Activated CD4-positive, alpha-beta T cell treated with anti-CD3 and anti-CD28 coated beads, Interleukin-2, Interleukin-6, amounts not matched to agents 100 ng/mL and 50 ng/mL, durations not matched to agents 16 hours and 8 hours (primary cell): ENCODE measurements around the gene TBATA.

Source experiments
- DNase-seq: peaks from one replicate; pipeline ENCODE4 v3.0.0-alpha.2; 2020

TBATA gene

DNA sequence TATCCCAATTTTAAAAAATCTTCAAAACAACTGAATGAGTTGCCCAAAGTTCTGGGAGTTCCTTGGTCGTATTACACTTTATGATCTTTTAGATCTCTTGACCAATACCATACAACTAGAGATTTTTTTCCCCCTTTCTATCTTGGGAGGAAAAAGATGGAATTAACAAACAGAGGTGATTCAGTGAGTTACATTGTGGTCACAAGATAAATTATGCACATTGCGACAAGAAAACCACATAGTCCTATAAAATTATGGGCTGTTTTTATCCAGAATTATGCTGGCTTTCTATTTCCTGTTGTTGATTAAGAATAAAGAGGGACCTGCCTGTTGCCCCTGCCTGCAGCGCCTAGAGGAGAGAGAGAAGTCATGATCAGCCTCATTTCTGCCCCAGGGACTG, 22.4 kb upstream of the TBATA start:
- no peak for DNase-seq

DNA sequence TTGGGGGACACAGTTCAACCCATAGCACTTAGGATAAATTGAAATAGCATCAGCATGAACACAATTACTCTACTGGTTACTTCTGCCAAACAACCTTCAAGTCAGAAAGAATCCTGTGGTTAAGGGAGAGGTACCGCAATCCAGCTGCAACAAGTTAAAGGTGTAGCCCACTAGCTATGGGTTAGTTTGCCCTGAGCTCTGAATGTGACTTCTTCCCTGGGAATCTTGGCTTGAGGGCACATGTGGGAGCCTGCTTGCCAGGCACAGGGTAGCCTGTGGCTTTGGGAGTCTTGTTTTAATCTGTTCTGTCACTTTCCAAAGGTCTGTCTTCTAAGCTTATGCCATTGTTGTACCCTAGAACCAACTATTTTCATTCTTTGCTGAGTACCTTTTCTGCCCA, 21.7 kb upstream of the TBATA start:
- no peak for DNase-seq

DNA sequence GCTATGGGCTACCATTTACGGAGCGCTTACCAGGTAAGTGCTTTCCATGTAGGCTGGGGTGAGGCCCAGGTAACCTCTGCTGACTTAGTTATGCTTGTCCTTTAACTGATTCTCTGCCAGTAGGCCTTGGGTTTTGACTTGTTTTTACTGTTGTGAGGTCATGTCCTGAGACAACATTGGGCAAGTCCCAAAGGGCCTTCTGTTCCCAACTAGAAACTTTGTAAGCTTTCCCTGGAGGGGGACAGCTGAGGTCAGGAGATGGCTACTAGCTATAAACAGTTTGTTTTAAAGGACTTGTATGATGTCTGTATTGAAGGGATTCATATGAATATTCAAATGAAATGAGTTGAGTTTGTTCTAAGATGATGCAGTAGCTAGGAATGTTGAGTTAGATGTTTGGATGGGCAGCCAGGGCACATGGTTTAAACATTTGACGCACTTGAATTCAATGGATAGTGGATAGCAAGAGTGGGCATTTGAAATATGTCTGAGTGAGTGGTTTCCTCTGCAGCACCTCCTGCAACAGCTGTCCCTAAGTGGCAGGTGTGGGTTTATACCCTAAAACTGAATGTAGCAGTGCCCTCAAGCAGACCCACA, 20.5 kb upstream of the TBATA start:
- no peak for DNase-seq

DNA sequence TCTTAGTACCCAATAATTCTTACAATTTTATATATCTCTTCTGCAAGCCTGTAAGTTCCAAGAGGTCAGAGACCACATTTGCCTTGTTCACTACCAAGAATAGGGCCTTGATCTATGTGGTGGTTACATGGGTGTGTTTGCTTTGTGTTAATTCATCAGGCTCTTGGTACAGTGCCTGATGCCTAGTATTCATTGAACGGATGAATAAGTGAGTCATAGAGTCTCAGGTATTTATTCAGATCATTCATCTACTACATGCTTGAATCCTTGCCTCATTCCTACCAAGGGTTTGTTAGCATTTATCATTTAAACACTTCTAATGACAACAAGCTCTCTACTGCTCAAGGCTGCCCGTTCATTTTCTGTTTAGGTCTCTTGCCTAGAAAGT, 19.2 kb upstream of the TBATA start:
- DNase-seq: no peak

DNA sequence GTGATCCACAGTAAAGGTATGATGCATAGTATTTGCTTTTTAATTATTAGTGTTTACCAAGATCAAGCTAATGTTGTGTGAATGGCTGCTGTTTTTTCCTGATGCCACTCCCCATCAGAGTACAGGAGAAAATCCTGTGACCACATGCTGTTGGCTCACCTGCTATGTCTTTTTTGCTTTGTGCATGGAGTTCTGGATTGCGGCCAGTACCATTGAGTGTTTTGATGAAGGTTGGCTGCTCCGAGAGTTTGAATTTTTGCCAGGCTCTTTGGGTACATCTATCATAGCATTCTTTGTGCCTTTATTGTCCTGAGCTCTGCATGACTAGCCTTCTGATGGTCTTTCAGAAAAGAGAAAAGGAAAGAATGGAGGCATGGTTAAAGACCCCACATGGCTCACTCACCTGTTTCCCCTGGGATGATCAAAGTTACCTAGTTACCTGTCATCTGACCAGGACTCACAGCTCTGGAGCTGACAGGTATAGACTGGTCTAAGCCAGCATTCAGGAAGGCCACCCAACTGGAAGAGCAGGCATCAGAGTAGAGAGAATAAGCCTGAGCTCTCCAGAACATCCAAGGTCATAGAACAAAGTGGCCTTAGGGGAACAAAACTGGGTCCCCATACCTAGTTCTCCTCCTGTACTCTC, 18.7 kb upstream of the TBATA start:
- DNase-seq: no peak

DNA sequence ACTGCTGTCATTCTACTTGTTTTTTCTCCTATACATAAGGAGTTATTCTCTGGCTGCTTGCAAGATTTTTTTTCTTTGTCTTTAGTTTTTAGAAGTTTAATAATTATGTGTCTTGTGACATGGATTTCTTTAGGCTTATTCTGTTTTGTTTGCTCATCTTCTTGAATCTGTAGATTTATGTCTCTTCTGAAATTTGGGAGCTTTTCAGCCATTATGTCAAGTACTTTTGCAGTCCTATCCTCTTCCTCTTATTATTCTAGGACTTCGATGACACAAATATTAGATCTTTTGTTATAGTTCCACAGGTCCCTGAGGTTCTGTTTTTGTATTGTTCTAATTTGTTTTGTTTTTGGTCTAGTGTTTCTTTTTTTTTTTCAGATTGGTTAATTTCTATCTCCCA, 16.7 kb upstream of the TBATA start:
- no peak for DNase-seq

DNA sequence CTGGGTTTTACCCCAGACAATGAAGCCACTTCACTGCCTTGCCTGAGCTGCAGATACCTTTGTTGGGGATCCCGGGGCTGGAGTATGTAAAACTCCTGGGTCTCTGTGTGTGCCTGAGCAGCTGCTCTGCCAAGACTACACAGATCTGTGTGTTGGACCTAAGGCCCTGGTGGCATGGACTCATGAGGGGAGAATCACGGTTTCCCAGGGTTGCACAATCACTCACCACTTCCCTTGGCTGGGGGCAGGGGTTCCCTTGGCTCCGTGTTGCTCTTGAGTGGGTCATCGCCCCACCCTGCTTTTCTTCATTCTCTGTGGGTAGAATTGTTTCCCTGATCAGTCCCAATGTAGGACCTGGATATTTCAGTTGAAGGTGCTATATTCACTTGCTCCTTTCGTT, 13.9 kb upstream of the TBATA start:
- no peak for DNase-seq

DNA sequence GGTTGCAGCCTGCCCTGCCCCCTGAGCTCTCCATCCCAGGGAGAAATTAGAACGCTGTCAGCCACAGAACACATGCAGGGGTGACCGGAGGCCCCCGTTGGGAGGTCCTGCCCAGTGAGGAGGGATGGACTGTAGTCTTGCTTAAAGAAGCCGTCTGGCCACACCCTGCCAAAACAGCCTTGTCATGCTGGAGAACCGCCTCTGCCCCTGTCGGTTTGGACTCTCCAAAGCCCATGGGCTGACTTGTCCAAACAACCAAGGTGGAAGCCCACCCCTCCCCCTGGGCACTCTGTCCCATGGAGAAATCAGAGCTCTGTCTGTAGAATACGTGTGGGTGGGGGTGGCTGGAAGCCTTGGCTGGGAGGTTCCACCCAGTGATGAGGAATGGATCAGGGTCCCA, 12.7 kb upstream of the TBATA start:
- no peak for DNase-seq

DNA sequence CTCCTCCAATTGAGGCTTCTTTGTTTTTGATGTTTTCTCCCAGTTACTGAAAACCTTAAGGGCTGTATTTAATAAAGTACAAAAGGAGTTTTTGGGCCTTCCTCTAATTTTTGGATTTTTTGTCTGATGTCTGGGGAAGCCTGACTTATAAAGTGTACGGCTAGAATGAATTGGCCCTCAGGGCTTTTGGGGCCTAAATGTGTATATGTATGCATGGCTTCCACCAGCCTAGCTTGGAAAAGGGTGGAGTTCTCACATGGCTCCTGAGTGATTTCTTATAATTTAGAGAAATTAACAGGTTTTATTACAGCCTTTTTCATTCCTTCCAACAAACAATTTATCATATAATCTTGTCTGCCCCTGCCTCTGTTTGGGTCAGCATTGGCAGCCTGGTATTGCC, 10.4 kb upstream of the TBATA start:
- DNase-seq: no peak

DNA sequence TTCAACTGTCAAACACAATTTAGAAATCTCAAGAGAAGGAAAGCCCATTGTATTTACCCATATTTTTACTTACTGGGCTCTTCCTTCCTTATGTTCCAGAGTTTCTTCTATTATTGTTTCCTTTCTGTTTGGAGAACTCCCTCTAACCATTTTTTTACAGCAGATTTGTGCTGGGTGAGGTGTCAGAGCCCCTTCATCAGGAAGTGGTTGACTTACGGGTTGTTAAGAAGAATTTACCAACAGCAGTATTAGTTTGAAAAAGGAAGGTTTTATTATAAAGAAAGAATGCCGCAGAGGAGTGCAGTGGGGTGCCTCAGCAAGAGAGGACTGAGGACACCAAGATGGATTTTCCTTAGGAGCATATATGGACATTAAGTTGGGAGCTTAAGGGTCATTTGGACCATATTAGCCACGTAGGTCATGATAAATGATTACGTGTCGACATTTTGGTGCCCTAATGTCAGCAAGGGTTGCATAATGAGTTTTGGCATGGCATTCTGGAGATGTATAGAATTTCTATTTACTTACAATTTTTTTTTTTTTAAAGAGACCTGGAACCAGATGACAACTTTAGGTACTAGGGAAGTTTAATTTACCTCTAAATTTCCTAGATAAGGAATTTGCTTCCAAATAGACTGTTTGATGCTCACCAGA, 6.3 kb upstream of the TBATA start:
- DNase-seq: no peak

DNA sequence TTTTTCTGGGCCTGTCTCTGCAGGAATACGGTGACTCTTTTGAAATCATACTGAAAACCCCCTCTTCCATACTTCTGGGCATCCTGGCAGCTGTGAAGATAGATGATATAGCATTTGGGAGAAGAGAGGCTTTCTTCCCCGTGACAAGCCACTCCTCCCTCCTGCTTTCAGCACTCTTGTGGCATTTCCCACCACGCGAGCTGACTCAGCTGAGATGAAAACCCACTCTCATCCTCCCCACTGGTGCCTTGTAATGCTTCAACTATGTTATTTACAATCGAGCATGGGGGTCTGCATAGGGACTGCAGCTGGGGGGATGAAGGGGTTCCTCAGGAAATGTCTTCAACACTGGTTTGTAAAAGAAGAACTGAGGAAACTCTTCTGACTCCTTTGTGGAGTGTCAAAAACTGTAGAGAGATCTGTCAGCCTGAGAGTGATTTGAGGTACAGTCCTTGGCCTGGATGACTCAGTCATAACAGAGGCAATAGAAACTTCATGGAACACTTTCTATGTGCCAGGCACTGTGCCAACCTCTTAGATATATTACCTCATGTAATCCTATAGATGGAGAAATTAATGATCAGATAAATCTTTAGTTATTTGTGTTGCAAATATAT, 1.7 kb upstream of the TBATA start:
- peak; percentile 25 for DNase-seq

DNA sequence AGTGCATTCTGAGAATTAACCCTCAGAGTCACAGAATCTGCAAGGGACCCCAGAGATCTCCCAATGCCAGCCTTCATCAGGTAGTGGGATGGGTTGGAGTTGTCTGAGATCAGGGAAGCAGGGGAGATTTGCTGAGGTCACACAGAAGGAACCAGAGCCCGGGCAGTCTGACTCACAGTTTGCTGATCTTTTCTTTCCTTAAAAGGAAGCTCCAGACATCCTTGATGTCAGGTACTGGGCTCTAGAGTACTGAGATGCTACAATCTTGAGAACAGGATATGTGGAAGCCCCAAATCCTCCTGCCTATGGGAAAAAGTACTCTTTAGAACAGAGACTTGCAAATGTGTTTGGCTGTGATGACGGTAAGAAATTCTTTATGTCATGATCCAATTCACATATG, 706 bp downstream of the TBATA start:
- DNase-seq: no peak

DNA sequence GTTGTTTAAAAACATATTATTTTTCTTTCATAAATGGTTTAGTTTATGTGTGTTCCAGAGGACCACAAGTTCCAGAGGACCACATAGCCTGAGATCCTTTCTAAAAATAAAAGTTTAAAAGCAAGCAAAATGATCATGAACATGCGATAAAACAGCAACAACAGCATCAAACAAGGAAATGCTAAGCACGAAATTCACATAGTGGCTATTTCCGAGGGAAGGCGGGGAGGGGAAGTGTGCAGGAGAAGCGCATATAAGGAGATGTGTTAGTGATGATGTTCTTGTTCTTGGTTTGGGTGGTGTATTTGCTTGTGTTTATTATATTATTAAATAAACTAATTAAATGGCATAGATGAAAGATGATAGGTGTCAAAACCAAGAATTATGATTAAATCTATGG, 1.2 kb downstream of the TBATA start:
- no peak for DNase-seq

DNA sequence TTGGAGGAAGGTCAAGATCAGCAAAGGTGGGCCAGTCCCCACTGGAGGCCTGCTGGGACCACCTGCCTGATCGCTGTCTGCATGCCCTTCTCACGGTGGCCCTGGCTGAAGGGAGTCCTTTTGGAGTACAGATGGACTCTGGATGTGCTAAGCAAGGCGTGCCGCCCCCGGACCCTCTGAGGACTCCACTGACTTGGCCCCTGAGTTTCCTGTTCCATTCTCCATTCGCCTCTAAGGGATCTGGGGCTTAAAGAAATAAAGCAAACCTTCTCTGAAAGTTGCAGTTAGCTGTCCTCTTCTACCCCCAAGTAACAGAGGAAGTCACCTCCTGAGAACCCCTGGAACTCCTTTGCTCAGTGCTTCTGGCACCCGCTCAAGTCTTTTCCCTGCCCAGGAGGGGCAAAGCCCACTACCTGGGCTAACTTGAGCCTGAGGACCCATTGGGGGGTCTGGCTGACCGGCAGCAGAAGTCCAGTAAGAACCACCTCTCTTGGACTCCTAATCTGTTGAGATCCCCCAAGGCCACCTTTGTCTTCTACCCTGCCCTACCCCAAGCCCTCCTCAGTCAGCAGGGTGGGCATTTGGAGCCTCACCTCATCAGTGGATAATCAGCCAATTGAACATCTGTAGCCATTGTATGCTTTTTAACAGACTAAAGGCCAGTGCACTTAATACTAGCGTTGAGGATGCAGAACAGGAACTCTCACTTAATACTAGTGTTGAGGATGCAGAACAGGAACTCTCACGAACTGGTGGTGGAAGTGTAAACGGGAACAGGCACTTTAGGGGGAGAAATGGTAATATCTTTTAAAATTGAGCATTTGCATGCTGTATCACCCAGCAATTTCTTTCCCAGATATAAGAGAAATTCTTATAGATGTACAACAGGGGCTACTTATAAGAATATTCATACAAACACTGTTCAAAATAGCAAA, 2.2 kb downstream of the TBATA start:
- DNase-seq: no peak

DNA sequence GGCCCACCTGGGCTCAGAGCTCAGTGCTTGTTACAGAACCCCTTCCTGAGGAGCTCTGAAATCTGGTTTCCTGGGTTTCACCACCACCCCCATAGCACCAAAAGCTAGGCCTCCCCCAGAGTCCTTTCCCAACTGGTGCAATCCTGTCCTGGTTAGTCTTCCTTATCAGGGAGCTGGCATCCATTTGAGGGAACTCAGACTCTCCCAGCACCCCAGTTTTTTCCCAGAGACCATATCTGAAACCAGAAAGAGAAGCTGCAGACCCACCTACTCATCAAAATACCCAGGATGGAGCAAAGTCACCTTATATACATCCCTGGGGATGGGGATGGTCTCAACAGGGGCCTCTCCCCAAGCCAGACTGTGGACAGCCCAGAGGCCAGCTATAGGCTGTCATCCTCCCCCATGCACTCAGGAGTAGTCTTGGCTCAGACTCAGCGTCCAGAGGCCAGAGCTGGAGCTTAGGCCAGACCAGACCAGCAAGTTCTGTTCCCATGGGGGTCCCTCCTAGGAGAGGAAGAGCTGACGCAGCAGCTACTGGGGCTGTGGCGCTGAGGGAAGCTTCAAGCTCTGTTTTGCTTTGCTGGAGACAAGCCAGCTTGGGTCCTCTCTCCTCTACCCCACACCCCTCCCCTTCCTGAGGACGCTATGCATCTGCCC, 3.0 kb downstream of the TBATA start:
- DNase-seq: no peak

DNA sequence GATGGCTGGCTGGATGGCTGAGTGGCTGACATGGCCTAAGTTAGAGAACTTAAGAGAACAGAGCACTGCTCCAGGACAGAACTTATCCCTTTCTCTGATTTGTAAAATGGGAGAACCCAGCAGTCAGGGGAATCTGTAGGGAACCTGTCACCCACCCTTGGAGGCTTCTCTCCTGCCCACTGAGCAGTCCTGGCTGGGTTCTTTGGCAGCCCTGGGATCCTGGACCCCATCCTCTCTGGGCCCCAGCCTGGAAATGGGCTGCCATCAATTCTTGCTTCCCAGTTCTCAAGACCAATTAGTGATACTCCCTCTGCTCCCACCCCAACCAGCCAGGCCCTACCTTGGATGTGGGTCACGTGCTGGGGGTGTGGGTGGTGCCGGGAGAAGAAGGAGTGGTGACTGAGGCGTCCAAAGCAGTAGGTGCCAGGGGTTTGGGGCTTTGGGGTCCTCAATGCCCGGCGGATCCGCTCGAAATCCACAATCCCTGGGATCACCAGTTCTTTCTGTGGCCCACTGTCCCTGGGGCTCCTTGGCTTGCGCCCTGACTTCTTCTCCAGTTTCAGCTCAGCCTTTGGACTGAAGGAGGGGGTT, 3.6 kb downstream of the TBATA start:
- DNase-seq: no peak

DNA sequence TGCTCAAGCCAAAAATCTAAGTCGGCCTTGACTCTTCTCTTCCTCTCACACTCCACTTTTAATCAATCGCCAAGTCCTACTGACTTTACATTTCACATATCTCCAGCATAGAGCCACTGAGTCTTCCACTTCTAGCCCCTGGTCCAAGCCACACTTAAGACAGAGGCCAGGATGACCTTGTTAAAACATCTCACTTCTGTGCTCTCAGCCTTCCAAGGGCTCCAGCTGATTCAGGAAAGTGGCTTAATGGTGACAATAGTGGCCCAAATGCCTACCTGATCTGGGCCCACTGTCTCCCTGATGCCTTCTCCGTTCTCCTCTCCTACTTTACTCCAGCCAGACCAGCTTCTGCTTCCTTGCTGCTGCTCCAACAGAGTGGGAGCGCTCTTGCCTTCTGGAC, 4.4 kb downstream of the TBATA start:
- DNase-seq: no peak

DNA sequence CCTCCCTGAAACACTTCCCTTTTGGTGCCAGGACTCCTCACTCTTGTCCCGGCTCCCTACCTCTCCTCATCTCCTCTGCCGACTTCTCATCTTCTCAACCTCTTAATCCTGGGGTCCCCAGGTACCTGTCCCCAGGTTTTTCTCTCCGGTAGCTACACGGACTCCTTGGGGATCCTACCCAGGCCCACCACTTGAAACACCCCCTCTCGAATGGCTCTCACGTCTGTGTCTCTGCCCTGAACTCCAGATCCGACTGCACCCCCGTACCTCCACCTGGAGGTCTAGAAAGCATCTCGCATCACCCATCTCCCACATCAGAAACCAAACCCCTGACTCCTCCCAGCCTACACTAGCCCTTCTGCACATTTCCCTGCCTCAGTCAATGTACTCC, 4.8 kb downstream of the TBATA start:
- DNase-seq: no peak

DNA sequence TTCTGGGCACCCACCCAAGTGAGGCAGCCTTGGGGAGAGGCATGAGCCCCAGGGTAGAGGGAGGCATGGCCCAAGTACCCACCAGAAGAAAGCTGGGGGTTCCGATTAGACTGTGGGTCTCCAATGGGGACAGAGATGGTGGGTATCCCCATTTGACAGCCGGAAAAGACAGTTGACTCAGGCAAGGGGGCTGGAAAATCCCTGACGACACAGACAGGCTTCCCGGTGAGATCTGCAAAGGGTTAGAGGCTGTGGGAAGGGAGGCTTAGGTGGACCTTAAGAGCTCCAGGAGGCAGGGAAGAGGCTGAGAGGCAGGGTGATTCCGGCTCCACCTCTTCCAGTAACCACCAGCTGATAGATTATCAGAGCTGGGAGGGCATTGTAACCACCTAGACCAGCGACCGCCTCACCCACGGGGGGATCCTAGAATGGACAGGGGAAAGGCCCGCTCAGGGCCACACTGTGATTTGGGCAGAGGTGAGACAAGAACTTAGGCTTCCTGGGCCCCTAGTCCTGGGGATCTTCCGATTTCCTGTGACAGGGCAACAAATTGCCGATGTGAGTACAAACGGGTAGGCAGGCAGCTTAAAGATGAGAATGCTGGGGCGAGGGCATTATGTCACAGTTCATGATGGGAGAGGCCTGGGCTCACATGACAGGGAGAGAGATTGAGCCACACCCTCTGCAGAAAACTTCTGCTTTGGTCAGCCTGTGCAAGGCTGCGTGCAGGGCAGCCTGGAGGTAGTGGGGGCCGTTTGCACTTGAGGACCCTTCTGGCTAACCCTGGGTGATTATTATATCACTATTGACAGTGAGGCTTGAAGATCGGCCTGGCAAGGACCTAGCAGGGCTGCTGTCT, 5.4 kb downstream of the TBATA start:
- DNase-seq: no peak

DNA sequence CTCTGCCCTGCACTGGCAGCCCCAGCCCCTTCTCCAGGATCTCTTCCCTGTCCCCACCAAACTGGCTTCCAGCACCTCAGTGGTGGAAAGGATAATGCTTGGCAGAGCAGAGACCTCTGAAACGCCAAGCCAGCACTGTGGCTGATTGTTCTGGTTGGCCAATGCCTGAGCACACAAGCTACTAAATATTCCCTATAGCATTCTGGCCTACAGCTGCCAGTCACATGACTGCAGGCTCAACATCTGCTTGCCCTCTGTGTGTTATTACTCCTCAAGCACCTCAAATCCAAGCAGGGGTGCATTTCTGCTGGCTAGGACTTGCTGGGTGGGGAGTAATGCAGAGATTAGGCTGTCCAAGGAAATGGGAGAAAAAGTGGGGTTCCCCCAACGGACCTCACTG, 6.1 kb downstream of the TBATA start:
- no peak for DNase-seq

DNA sequence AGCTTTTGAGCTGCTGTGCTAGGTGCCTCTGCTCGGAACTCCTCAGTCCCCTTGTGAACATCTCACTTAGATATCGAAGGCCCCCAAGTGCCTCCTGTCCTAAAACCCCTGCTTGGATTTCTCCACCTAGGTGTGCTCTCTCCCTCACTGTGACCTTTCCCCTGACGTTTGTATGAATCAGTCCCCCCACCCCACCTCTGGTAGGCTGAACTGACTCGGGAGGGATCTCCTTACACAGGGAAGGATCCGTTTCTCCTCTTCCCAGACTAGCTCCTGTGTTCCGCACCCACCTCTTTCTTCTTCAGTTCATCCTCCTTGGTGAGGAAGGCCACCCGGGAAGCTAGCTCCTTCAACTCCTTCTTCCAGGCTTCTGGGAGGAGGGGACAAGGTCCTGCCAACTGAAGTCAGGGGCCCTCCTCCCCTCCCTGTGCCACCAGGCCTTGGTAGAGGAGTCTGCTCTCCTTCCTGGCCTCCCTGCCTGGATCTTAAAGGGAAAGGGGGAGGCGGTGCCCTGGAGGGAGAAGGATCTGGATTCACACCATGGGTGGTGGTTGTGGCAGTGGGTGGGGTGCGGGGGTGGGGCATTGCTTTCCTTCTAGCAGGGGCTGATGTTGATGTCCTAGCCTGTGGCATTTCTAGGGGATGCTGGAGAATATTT, 6.8 kb downstream of the TBATA start:
- no peak for DNase-seq
